ENCODE data around the gene JMJD1C.
"Not testable (repeated sequence)": the region's sequence is repeated elsewhere in the genome, so short reads cannot be mapped to it uniquely, and the experiment has no call there.

Gene JMJD1C

GRCh38 chr10:63153868-63154545, 311.8 kb downstream of the JMJD1C start:
- H3K4me3 ChIP-seq (ENCODE audit: low read length in 2 of 2); H3K9ac ChIP-seq (ENCODE audit: low read length in 2 of 2); H3K27me3 ChIP-seq (ENCODE audit: control insufficient read depth in 1 of 2, insufficient read depth in 2 of 2, low read length in 2 of 2); H3K4me1 ChIP-seq (ENCODE audit: control insufficient read depth, insufficient read depth, low read length); H3K27ac ChIP-seq (ENCODE audit: low read length); H3K36me3 ChIP-seq (ENCODE audit: control insufficient read depth in 2 of 2, insufficient read depth in 2 of 2, low read length in 2 of 2); H3K9me3 ChIP-seq (ENCODE audit: control insufficient read depth in 2 of 2, low read length in 2 of 2): not testable (repeated sequence)

- Histone ChIP-seq H3K4me1 (ENCODE audit: control insufficient read depth, insufficient read depth, low read length) (no peaks in the 10 kb centered on the region), H3K27me3 (ENCODE audit: control insufficient read depth in 1 of 2, insufficient read depth in 2 of 2, low read length in 2 of 2) (no peaks in the 10 kb centered on the region), H3K4me3 (ENCODE audit: low read length in 2 of 2) (no peak overlapping the region), H3K27ac (ENCODE audit: low read length) (no peak overlapping the region), H3K9me3 (ENCODE audit: control insufficient read depth in 2 of 2, low read length in 2 of 2) (no peaks in the 10 kb centered on the region), H3K9ac (ENCODE audit: low read length in 2 of 2) (no peak overlapping the region), H3K36me3 (ENCODE audit: control insufficient read depth in 2 of 2, insufficient read depth in 2 of 2, low read length in 2 of 2) (peaks cover 4 to 7% of the 10 kb centered on the region in 2 donors)
These were observed 315.0 kb downstream of the JMJD1C start for GRCh38 chr10:63150745-63151144.

GRCh38 chr10:63146503-63146902, 319.3 kb downstream of the JMJD1C start:
- H3K27ac ChIP-seq (ENCODE audit: low read length), result no peak overlapping the region
- H3K4me3 ChIP-seq (ENCODE audit: low read length in 2 of 2), result no peak overlapping the region
- H3K9ac ChIP-seq (ENCODE audit: low read length in 2 of 2), result no peak overlapping the region
- H3K27me3 ChIP-seq (ENCODE audit: control insufficient read depth in 1 of 2, insufficient read depth in 2 of 2, low read length in 2 of 2), result no peaks in the 10 kb centered on the region
- no peaks in the 10 kb centered on the region for H3K36me3 ChIP-seq (ENCODE audit: control insufficient read depth in 2 of 2, insufficient read depth in 2 of 2, low read length in 2 of 2)
- H3K4me1 ChIP-seq (ENCODE audit: control insufficient read depth, insufficient read depth, low read length), result no peaks in the 10 kb centered on the region
- no peaks in the 10 kb centered on the region for H3K9me3 ChIP-seq (ENCODE audit: control insufficient read depth in 2 of 2, low read length in 2 of 2)

GRCh38 chr10:63145782-63146181, 320.0 kb downstream of the JMJD1C start:
- Histone ChIP-seq H3K36me3 (ENCODE audit: control insufficient read depth in 2 of 2, insufficient read depth in 2 of 2, low read length in 2 of 2) (no peaks in the 10 kb centered on the region), H3K27me3 (ENCODE audit: control insufficient read depth in 1 of 2, insufficient read depth in 2 of 2, low read length in 2 of 2) (no peaks in the 10 kb centered on the region), H3K27ac (ENCODE audit: low read length) (no peak overlapping the region), H3K4me3 (ENCODE audit: low read length in 2 of 2) (no peak overlapping the region), H3K9ac (ENCODE audit: low read length in 2 of 2) (no peak overlapping the region), H3K4me1 (ENCODE audit: control insufficient read depth, insufficient read depth, low read length) (no peaks in the 10 kb centered on the region), H3K9me3 (ENCODE audit: control insufficient read depth in 2 of 2, low read length in 2 of 2) (no peaks in the 10 kb centered on the region)

GRCh38 chr10:63143987-63144386, 321.8 kb downstream of the JMJD1C start:
- H3K9ac ChIP-seq (ENCODE audit: low read length in 2 of 2), result no peak overlapping the region
- H3K27me3 ChIP-seq (ENCODE audit: control insufficient read depth in 1 of 2, insufficient read depth in 2 of 2, low read length in 2 of 2), result no peaks in the 10 kb centered on the region
- H3K27ac ChIP-seq (ENCODE audit: low read length), result no peak overlapping the region
- no peaks in the 10 kb centered on the region for H3K36me3 ChIP-seq (ENCODE audit: control insufficient read depth in 2 of 2, insufficient read depth in 2 of 2, low read length in 2 of 2)
- H3K4me3 ChIP-seq (ENCODE audit: low read length in 2 of 2), result no peak overlapping the region
- H3K9me3 ChIP-seq (ENCODE audit: control insufficient read depth in 2 of 2, low read length in 2 of 2), result no peaks in the 10 kb centered on the region
- no peaks in the 10 kb centered on the region for H3K4me1 ChIP-seq (ENCODE audit: control insufficient read depth, insufficient read depth, low read length)

GRCh38 chr10:63142136-63142535, 323.6 kb downstream of the JMJD1C start:
- no peaks in the 10 kb centered on the region for H3K27me3 ChIP-seq (ENCODE audit: control insufficient read depth in 1 of 2, insufficient read depth in 2 of 2, low read length in 2 of 2)
- no peak overlapping the region for H3K4me3 ChIP-seq (ENCODE audit: low read length in 2 of 2)
- H3K9ac ChIP-seq (ENCODE audit: low read length in 2 of 2), result no peak overlapping the region
- no peaks in the 10 kb centered on the region for H3K4me1 ChIP-seq (ENCODE audit: control insufficient read depth, insufficient read depth, low read length)
- H3K9me3 ChIP-seq (ENCODE audit: control insufficient read depth in 2 of 2, low read length in 2 of 2), result no peaks in the 10 kb centered on the region
- no peak overlapping the region for H3K27ac ChIP-seq (ENCODE audit: low read length)
- H3K36me3 ChIP-seq (ENCODE audit: control insufficient read depth in 2 of 2, insufficient read depth in 2 of 2, low read length in 2 of 2), result no peaks in the 10 kb centered on the region

- no peak overlapping the region for H3K4me3 ChIP-seq (ENCODE audit: low read length in 2 of 2)
- no peaks in the 10 kb centered on the region for H3K27me3 ChIP-seq (ENCODE audit: control insufficient read depth in 1 of 2, insufficient read depth in 2 of 2, low read length in 2 of 2)
- H3K36me3 ChIP-seq (ENCODE audit: control insufficient read depth in 2 of 2, insufficient read depth in 2 of 2, low read length in 2 of 2), result no peaks in the 10 kb centered on the region
- no peaks in the 10 kb centered on the region for H3K4me1 ChIP-seq (ENCODE audit: control insufficient read depth, insufficient read depth, low read length)
- H3K9ac ChIP-seq (ENCODE audit: low read length in 2 of 2), result no peak overlapping the region
- no peaks in the 10 kb centered on the region for H3K9me3 ChIP-seq (ENCODE audit: control insufficient read depth in 2 of 2, low read length in 2 of 2)
- no peak overlapping the region for H3K27ac ChIP-seq (ENCODE audit: low read length)
These were observed 325.7 kb downstream of the JMJD1C start for GRCh38 chr10:63140077-63140476.

- H3K27me3 ChIP-seq (ENCODE audit: control insufficient read depth in 1 of 2, insufficient read depth in 2 of 2, low read length in 2 of 2), result no peaks in the 10 kb centered on the region
- H3K4me1 ChIP-seq (ENCODE audit: control insufficient read depth, insufficient read depth, low read length), result peaks cover 8% of the 10 kb centered on the region
- H3K27ac ChIP-seq (ENCODE audit: low read length), result no peak overlapping the region
- no peaks in the 10 kb centered on the region for H3K9me3 ChIP-seq (ENCODE audit: control insufficient read depth in 2 of 2, low read length in 2 of 2)
- H3K9ac ChIP-seq (ENCODE audit: low read length in 2 of 2), result no peak overlapping the region
- H3K4me3 ChIP-seq (ENCODE audit: low read length in 2 of 2), result no peak overlapping the region
- H3K36me3 ChIP-seq (ENCODE audit: control insufficient read depth in 2 of 2, insufficient read depth in 2 of 2, low read length in 2 of 2), result no peaks in the 10 kb centered on the region
These were observed 328.5 kb downstream of the JMJD1C start for GRCh38 chr10:63137306-63137705.

GRCh38 chr10:63133821-63134557, 331.8 kb downstream of the JMJD1C start:
- Histone ChIP-seq H3K9me3 (ENCODE audit: control insufficient read depth in 2 of 2, low read length in 2 of 2) (no peaks in the 10 kb centered on the region), H3K27me3 (ENCODE audit: control insufficient read depth in 1 of 2, insufficient read depth in 2 of 2, low read length in 2 of 2) (no peaks in the 10 kb centered on the region), H3K9ac (ENCODE audit: low read length in 2 of 2) (peak overlapping the region; percentile 94 to 97), H3K4me3 (ENCODE audit: low read length in 2 of 2) (peak overlapping the region; percentile 60 to 94), H3K4me1 (ENCODE audit: control insufficient read depth, insufficient read depth, low read length) (peaks cover 8% of the 10 kb centered on the region), H3K27ac (ENCODE audit: low read length) (peak overlapping the region; percentile 80), H3K36me3 (ENCODE audit: control insufficient read depth in 2 of 2, insufficient read depth in 2 of 2, low read length in 2 of 2) (no peaks in the 10 kb centered on the region)

- H3K9ac ChIP-seq (ENCODE audit: low read length in 2 of 2), result peak within 1 kb of the TSS; percentile 94 to 97
- H3K27ac ChIP-seq (ENCODE audit: low read length), result peak within 1 kb of the TSS; percentile 80
- peak within 1 kb of the TSS; percentile 60 to 94 for H3K4me3 ChIP-seq (ENCODE audit: low read length in 2 of 2)
- H3K27me3 ChIP-seq (ENCODE audit: control insufficient read depth in 1 of 2, insufficient read depth in 2 of 2, low read length in 2 of 2), result no peaks in the 10 kb centered on the region
- H3K4me1 ChIP-seq (ENCODE audit: control insufficient read depth, insufficient read depth, low read length), result peaks cover 8% of the 10 kb centered on the region
- H3K9me3 ChIP-seq (ENCODE audit: control insufficient read depth in 2 of 2, low read length in 2 of 2), result no peaks in the 10 kb centered on the region
- no peaks in the 10 kb centered on the region for H3K36me3 ChIP-seq (ENCODE audit: control insufficient read depth in 2 of 2, insufficient read depth in 2 of 2, low read length in 2 of 2)
These were observed 332.5 kb downstream of the JMJD1C start, which contains the start of gene NRBF2 for GRCh38 chr10:63133056-63133820. Gene NRBF2 (plus strand): TSS chr10:63133328. CDS start chr10:63133471, 143 bp downstream.

Measured in stomach smooth muscle (tissue), 2 donors.